Activated CD4-positive, alpha-beta T cell treated with anti-CD3 and anti-CD28 coated beads, Interleukin-2, amount 50 U/mL, for 4 hours (primary cell): ENCODE measurements around the gene TCP1.
"Not testable (repeated sequence)": the region's sequence is repeated elsewhere in the genome, so short reads cannot be mapped to it uniquely, and the experiment has no call there.

Experiments
- DNase-seq, 2 experiments: peaks; one replicate each; pipeline ENCODE4 v3.0.0-alpha.2; 2020

The TCP1 gene

DNA sequence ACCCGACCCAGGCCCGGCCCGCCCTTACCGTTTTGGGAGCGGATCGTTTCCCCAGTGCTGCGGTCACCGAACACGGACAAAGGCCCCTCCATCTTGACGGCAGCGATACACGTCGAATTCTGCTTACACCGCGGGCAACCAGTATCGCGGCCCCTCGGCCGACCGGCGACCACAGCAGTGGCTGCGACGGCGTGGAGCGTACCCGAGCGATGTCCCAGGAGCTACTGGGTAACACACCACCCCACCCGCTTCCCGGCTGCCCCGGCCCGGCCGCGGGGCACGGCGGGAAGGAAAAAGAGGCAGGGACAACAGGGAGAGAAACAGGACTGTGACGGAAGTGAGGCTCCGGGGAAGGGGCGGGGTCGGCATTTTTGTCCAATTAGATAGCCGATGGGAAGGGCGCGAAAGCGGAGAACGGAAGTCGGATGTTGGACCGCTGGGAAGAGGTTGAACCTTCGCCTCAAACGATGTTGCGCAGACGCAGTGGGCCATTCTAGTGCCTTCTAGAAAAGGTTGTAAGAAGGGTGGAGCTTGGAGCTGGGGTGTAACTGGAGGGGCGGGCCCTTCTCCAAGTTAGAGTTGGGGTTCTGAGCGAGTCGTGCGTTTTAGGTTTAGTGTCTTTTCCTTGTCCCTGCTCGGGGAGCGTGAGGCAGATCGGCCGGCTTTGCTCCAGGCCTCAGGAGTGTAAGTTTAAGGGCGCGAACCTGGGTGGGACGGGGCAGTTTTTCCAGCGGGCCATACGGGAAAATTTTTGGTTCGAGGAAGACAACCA lies at the start of gene TCP1:
TCP1 (minus strand) TSS at position 226 of the 772 bp plus-strand sequence; CDS start at position 92, 134 bp downstream.
- peak; percentile 99 for DNase-seq

DNA sequence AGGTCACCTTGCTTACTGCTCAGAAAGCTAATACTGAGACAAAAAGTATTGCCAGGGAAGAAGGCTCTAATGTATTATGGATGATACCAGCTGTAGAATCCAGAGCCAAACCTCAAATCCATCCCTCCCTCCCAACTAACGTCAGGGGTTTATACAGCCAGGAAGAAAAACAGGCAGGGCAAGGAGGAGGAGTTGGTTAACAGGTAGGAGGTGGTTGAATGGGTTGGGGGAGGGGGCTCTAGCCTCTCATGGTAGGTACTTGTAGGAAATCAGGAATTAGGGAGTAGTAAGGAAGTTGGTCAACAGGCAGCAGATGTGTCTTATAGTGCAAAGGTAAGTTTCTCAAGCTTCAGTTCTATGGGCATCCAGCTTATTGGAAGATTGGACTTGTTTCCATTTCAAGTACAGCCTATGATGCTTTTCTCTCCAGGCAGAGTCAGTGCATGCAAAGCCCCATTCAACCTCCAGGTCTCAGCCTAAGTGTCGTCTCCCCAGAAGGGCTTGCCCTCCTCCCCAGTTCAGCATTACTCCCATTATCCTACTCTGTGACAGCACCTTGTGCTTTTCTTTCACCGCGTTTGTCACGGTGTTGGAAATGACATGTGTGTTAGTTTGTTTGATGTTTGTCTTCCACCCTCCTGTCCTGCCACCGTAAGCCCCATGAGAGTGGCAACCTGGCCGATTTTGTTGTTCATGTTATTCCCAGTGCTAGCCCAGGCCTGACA lies 48.8 kb upstream of the TCP1 start:
- no peak for DNase-seq

DNA sequence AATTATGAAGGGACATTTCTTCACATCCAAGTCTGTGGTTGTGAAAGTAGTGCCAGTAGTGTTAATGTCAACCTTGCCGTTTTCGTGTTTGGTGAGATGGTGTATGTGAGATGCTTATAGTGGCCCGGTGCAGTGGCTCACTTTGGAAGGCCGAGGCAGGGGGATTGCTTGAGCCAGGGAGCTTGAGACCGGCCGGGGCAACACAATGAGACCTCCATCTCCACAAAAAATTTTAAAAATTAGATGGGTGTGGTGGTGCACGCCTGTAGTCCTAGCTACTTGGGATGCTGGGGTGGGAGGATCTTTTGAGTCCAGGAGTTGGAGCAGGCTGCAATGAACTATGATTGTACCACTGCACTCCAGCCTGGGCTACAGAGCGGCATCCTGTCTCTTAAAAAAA lies 48.1 kb upstream of the TCP1 start:
- DNase-seq: no peak

DNA sequence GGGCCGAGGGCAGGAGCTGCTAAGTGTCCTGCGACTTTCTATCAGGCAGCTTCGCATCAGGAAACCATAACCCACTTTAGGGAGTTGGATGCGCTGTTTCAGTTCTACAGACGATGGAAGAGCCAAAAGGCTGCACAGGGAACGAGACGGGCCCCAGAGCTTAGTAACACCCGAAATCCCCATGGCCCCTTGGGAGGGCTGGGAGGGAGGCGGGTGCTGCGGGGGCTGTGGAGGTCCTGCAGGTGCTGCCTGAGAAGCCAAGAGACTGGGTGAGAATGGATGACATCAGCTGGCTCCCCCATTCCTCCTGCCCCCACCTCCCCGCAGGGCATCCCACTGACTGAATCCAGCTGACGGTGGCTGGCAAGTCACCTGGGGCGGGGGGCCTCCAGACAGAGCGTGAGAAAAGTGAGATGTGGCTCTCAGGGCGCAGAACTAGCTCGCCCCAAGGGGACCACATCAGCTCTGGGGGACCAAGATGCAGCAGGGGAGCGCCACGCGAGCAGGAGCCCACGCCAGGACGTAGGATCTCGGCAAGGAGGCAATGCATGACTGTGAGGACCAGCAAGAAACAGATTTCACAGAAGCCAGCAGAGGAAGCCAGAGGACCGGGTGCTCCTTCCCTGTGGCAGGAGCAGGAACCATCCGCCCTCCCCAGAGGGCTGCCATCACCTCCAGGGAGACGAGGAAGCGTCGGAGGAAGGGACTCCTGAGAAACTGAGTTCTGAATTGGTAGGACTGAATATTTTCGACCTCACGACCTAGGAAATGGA lies 47.5 kb upstream of the TCP1 start:
- DNase-seq: no peak

DNA sequence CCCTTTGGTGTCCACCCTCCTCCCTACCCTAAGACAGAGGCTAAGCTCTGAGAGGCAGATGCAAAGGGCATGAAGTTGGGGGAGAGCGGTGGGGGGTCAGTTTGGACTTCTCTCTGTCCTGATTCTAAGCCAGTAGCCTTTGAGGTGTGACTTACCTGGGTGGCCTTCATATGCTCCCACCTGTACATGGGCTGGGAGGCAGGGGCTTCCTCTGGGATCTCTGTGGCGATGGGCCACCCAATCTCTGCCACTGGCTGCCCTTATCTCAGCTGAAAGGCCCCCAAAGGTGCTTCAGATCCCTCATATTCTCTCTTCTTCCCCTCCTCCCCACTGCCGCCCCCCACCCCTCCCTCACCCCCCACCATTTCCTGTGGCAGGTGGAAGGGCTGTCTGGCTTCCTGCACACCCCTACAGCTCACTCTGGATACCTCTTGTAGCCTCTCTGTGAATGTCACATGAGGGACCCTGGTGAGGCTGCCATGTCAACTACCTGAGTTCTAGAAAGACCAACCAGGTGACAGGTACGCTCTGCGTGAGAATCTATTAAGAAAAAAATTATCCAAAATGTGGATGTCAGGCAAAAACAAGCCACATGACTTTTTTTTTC lies 44.7 kb upstream of the TCP1 start:
- no peak for DNase-seq

DNA sequence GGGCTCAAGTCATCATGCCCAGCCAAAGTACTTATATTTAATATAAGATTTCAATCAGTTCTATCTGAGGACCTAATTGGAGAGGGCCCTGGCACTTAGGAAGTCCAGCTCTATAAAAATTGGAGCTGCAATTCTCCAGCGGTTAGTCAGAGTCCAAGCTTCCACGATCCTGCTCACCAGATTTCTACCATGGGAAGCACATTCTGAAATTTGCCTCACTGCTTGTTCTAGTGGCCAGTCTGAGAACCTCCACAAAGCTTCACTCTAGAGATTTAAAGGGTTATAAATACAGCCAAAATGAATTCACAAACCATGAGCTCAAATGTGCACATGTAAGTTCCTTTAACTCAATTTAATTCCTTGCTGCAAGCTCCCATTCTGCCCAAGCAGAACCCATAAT lies 44.2 kb upstream of the TCP1 start:
- DNase-seq: no peak

DNA sequence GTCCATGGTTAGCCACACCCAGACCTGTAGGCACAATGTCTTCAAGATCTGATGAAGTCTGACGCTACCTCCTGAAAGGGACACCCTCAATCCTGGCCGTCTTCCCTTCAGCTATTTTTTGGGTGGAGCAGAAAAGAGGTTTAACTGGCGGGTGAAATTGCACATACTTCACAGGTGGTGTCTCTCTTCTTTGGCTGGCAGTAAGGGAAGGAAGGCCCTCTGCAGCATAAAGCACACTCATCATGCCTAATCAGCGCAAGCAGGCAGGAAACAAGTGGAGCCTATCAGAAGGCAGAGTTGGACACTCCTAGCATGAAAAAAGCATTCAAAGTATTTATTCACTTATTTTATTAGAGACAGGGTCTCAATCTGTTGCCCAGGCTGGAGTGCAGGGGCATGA lies 43.5 kb upstream of the TCP1 start:
- DNase-seq: no peak

DNA sequence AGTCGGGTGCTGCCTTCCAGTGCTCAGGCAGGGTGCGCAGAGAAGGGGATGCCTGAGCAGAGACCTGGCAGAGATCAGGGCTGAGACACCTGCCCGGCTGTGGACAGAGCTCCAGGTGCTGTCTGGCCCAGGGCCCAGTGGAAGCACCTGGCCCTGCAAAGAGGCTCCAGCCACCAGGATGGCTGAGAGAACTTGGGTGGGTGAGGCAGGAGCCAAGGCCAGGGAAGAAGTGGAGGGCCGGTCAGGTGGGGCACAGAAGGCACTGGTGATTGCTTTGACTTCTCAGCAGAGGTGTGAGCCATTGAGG lies 41.9 kb upstream of the TCP1 start:
- DNase-seq: no peak

DNA sequence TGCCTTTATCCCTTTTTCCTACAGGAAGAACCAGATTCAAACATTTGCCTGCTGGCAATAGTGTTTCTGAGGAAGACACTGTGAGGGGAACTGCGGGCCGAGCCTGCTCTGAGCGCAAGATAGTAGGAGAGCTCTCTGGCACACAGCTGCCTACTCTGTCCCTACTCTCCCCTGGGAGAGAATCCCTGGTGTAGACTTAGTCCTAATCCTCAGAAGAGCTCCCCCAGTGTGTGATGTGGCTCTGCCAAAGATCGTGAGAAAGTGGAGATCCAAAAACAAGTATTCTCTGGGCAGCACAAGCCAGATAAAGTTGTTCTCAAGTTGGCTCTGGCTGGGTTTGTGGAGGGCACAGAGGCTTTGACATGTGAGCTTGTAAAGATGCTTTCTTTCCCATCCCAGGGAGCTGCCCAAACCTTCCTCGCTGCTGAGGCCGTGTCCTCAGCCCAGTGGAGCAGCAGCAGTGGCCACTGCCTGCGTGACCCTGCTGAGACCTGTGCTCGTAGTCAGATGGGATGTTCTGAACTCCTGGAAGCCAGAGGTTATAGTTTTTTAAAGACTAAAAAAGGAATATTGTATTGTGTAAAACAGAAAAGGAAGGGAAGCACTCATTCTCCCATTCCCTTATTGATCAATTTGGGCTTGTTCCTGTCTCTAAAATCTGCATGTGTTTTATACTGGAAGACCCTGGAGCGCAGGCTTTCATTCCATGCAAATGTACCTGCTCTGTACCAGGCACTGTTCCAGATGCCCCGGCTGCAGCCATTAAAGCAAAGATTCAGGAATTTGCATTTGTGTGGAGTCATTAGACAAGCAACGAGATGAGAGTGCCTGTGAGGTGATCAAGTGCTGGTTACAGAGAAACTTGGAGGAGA lies 41.3 kb upstream of the TCP1 start:
- no peak for DNase-seq

DNA sequence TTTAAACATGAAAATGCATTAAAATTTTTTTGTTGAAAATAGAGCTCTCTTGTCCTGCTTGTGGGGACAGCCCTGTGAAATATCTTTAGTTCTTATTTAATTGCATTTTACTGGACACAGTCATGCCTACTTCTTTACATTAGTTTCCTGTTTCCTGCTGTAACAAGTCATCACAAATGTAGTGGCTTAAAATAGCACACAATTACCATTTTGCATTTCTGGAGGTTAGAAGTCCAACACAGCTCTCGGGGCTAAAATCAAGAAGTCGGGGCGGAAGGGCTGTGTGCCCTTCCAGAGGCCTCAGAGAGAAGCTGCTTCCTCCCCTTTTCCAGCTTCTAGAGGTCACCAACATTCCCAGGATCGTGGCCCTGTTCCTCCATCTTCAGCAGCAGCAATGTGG lies 40.1 kb upstream of the TCP1 start:
- no peak for DNase-seq

DNA sequence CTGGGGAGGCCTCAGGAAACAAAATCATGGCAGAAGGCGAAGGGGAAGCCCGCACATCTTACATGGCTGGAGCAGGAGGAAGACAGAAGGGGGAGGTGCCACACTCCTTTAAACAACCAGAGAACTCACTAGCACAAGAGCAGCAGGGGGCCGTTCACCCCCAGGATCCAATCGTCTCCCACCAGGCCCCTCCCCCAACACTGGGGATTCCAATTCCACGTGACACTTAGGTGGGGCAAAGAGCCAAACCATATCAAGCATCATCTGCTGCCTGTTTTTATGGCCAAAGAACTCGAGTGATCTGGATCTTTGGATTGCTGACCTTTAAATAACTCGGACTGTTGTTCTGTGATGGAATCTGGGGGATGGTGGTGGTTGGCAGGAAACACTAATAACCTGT lies 38.7 kb upstream of the TCP1 start:
- no peak for DNase-seq

DNA sequence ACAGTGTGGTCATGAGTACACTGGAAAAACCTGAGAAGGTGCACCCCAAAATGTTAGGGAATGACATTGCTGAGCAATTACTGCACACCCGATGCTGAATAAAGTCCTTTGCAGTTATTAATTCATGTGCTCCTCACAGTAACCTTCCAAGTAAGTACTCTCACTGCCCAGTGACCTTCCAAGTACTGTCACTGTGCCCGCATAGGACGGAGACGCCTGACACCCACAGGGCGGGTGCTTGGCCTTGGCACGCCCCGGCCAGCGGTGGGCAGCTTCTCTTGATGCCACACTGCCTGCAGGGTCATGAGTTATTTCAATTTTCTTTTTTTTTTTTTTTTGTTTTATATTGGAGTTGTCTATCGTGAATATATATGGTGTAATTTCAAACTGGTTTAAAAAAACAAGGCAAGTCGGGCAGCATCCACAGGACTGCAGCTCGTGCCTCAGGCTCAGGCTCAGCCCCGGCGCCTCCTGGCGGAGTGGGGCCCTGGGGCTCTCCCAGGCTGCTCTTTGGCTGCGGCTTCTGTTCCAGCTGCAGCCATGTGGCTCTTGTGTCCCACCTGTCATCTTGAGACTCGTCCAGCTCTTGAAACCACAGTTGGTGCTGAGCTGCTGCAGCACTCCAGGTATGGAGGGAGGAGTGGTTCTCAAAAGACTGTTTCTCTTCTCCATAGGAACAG lies 37.7 kb upstream of the TCP1 start:
- DNase-seq: no peak

DNA sequence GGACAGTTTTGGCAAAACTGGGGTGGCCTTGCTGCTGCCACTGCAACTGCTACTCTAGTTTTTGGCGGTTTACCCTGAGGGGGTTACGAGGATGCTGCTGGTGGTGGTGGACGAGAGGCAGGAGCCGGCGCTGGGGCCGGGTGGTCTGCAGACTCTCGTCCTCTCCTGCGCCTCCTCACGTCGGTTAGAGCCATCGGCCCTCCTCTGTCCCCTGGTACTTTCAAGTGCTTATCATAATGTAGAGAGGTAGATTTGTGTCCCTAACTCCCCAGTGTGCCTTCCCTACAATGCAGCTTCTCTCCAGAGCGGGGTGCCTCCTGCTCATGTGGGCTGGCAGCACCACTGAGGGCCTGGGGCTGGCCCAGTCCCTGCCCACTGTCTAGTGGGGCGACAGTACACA lies 36.6 kb upstream of the TCP1 start:
- no peak for DNase-seq

DNA sequence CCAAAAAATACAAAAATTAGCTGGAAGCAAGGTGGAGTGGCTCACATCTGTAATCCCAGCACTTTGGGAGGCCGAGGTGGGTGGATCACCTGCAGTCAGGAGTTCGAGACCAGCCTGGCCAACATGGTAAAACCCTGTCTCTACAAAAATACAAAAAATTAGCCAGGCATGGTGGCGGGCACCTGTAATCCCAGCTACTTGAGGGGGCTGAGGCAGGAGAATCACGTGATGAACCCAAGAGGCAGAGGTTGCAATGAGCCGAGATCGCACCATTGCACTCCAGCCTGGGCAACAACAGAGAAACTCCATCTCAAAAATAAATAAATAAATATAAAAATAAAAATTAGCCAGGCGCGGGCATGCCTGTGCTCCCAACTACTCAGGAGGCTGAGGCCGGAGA lies 35.3 kb upstream of the TCP1 start:
- not testable (repeated sequence) for DNase-seq

DNA sequence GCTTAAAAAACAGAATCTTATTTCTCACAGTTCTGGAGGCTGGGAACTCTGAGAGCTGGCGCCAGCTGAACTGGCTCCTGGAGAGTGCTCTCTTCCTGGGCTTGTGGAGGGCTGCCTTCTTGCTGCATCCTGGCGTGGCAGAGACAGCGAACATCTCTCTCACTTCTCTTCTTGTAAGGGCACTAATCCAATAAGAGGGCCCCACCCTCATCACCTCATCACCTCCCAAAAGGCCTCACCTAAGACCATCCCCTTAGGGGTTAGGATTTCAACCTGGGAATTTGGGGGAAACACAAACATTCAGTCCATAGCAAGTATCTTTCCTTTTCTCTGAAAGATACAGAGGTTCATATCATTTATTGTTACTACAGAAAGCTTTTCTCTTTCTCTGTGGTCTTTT lies 34.6 kb upstream of the TCP1 start:
- DNase-seq: no peak

DNA sequence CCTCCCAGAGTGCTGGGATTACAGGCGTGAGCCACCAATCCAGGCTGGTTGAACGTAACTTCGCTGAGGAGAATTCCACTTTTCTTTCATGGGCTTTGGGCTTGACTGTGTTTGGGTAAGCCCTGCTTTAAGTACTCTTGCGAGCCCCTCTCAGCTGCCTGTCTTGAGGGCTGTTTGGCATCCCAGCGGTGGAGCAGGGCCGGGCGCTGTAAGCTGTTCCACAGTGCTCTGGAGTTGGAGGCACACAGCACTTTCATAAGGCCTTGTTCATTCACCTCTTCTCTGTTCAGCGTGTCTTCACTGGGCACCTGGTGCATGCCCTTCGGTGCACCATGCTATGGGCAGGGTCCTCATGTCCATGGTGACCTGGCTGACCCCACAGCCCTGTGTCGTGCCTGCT lies 32.3 kb upstream of the TCP1 start:
- no peak for DNase-seq

DNA sequence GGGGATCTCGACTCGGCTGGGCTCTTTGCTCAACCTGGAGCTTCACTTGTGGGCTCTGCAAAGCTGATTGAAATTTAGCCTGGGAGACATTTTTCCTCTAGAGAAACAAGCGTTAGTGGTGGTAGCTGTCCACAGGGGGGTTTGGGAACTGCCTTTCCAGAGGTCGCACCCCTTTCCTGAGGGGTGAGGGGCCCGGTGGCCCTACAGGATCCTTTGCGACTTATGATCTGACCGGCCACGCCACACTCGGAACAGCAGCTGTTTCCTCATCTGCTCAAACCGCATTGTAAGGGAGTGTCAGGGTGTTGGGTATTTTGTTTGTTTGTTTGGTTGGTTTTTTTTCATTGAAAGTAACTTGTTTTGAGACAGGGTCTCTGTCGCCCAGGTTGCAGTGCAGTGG lies 31.7 kb upstream of the TCP1 start:
- DNase-seq: no peak

DNA sequence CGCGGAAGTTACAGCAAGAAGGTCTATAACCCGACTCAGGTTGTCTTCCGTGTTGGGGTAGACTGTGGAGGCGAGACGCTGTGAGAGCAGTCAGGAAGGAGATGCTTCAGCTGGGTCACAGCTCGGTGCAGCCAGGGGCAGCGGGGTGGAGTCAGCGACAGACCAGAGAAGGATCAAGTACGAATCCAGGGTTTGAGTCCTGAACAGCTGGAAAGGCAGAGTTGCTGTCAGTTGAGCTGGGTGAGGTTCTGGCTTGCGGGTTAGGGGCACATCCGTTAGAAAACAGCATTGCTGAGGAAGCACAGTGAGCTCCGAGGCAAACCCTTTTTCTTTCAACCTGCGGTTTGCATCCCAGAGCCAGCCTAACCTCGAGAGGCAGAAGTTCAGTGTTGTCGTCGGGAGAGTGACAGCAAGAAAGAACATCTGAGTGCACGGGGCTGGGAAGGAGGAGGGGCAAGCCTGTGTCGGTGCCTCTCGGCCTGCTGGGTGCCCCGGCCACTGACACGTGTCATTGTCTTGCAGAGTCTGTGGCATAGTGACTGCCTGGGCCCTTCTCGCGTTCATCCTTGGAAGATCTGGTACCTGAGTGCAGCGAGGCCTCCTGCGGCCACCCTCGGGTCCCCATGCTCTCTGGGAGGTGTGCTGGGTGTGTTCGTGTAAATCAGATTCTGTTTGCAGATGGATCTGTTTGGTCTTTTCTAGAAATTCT lies 30.7 kb upstream of the TCP1 start:
- peak in 1 of 2 experiments; percentile 15 for DNase-seq

DNA sequence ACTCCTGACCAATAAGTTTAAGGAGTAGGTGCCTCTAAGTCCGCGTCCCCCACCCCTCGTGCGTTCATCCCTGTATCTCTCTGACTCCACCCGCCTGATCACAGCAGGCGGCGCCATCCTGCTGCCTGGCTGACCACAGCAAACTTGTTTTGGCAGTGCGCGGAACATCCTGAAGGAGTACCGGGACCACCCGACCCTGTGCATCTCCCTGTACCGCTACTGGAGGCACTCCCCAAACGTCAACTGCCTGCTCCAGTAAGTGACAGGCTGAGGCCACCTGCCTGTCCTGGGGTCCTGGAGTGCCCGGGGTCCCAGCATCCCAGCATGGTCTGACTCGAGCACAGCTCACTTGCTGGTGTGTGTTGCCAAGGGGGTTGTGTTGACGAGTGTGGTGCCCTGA lies 29.7 kb upstream of the TCP1 start:
- DNase-seq: no peak

DNA sequence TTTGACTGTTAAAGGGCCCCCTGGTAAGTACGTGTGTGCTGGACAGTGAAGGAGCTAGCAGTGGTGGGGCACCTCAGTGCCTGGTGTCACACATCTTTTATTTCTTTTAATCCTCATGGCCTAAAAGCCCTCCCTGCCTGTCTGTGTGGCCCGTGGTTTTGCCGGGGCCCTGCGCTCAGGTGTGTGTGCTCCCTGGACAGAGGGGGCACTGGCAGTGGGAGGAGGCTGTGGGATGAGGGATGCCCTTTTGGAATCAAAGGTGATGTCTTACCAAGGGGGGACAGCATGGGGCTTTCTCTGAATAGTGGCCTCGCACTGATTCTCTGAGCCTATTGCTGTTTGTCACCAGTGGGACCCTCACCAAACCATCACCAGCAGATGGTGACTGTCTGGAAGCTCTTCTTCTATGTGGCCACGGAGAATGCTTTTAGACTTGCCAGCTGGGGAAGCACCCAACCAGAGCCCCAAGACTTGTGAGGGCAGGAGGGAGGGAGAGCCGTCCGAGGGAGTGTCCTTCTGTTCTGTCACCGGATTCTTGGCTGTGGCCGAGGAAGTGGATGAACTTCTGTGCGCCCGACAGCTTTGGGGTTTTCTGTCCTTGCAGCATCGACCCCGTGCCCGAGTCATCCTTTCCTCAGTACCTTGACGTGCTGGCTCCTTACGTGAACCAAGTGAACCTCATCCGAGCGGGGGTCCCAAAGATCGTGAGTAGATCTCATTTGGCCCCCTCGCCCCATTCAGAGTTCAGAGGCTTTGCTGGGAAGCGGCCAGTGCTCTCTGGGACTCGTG lies 28.7 kb upstream of the TCP1 start:
- DNase-seq: no peak
